HuH-7 (cell line): Measurements from ENCODE around the gene ZNF331.

ENCODE experiments used
- DNase-seq: peaks from one replicate; pipeline ENCODE4 v3.0.0; 2011; ENCODE audit warnings: low spot score

Gene ZNF331

GRCh38 chr19:53626976-53627375 lies 89.0 kb downstream of the ZNF331 start:
- DNase-seq: no peak
